HG03442 (cell line): ENCODE measurements around the gene R3HDM4.
A peak's percentile ranks its signal among the peaks of the same experiment; 100 is the strongest.

Experiments used
- ATAC-seq: cut with Tn5 transposase; IDR thresholded peaks from one replicate; pipeline ENCODE4 v1.9.1; 2021; ENCODE audit warnings: mild to moderate bottlenecking, moderate library complexity; ENCODE audit not compliant: unreplicated experiment

R3HDM4 gene

DNA sequence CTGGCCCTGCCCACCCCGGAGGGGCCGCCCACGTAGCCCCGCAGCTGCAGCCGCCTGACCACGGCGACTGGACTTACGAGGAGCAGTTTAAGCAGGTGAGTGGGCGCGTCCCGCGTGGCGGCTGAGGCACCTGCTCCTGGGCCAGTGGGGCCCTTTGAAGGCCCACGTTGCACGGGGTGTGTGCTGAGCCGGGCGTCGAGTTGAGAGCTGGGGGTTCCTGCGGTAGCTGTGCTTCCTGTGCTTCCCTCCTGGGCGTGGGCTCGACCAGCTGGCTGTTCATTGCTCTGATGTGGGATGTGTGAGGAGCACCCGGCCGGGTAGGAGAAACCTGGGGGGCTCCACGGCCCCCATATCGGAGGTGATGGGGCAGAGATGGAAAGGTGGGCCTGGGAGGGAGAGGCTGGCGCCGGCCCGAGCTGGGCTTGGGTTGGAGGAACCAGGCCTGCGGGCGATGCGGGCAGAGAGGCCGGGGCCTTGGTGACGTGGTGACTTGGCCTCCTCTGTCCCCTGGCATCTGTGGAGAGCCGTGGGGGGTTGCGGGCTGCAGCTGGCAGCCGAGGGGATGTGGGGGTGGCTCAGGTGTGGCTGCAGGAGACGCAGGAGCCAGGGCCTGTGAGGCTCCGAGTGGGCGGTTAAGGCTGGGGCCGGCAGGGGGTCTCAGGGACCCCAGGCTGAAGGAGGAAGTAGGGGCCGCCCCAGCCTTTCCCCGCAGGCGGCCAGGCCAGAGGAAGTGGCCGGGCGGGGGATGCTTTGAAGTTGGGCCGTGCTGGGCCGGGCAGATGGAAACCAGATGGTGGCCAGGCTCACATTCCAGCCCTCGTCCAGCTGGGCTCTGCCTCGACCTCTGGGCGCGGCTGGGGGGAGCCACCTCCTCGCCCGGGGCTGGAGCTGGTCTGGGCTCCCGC, 19.9 kb upstream of the R3HDM4 start:
- no peak for ATAC-seq

DNA sequence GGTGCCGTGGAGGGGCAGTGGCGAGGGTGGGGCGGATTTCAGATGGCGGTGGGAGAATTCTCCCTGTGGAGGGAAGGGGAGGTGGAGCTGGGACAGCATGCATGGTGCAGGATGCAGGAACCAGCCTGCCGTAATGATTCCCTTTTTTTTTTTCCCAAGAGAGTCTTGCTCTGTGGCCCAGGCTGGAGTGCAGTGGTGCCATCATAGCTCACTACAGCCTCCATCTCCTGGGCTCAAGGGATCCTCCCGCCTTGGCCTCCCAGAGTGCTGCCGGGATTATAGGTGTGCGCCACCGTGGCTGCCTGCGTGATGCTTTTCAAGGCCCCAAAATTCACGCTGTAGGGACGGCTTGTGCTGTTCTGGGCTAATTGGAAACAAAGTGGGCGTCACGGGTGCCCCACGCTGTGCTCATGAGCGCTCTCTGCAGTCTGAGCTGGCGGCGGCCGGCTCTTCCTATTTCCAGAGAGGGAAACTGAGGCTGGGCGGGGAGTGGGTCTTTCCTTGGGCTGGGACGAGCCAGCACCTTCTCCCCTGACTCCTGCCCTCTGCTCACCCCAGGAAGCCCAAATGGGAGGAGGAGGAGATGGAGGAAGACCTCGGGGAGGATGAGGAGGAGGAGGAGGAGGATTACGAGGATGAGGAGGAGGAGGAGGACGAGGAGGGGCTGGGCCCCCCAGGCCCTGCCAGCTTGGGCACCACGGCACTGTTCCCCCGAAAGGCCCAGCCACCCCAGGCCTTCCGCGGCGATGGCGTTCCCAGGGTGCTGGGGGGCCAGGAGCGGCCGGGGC, 19.0 kb upstream of the R3HDM4 start:
- ATAC-seq, result no peak

DNA sequence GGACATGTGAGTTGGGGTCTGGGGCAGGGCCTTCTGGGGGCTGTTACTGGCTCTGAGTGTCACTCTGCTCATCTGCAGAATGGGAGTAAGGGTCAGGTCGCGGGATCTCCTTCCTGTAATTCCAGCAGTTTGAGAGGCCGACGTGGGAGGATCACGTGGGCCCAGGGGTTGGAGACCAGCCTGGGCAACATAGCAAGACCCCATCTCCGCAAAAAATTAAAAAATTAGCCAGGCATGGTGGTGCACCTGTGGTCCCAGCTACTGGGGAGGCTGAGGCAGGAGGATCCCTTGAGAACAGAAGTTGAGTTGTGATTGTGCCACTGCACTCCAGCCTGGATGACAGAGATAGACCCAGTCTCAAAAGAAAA, 16.9 kb upstream of the R3HDM4 start:
- no peak for ATAC-seq

DNA sequence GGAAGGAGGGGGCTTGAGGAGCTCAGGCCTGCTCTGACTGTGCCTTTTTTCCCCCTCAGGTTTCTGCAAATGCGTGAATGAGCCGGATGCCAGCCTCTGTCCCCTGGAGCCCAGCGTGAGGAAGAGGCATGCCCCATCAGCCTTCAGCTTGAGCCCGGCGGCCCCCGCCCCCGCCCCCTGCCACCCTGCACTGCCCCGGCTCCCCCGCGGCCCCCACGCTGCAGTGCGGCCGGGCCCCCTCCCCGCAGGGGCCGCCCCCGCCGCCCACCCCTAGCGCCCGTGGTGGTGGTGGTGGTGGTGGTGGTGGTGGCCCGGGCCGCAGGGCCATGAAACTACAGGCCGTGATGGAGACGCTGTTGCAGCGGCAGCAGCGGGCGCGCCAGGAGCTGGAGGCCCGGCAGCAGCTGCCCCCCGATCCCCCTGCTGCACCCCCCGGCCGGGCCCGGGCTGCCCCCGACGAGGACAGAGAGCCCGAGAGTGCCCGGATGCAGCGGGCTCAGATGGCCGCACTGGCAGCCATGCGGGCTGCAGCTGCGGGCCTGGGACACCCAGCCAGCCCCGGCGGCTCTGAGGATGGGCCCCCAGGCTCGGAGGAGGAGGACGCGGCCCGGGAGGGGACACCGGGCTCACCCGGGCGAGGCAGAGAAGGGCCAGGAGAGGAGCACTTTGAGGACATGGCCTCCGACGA, 16.3 kb upstream of the R3HDM4 start:
- no peak for ATAC-seq

DNA sequence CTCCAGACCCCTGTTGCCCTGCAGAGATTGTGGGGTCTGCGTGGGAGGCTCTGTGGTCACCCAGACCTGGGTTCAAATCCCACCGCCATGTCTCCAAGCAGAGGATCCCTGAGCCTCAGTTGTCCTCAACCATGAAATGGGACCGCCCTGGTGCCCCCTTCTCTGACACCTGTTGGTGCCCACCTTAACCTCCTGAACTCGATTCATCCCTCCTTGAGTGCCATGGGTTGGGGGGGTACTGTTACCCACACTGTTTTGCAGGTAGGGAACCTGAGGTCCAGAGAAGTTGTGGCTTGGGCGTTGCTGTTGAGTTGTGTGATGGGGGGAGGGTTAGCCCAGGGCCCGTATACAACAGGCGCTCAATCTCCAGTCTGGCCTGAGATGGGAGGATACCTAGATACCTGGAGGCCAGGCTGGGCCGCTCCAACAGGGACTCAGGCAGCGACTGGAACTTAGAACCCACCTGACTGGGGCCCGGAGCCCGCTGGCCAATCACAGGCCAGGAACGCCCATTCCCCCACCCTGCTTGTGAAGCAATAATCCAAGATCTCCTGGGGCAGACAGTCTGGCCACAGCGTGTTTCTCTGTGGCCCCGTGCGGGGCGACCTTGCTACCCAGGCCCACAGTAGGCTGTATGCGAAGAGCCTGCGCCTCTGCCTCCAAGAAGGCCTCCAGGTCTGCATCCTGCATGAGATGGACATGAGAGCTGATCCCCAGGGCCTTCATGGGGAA, 15.6 kb upstream of the R3HDM4 start:
- no peak for ATAC-seq

DNA sequence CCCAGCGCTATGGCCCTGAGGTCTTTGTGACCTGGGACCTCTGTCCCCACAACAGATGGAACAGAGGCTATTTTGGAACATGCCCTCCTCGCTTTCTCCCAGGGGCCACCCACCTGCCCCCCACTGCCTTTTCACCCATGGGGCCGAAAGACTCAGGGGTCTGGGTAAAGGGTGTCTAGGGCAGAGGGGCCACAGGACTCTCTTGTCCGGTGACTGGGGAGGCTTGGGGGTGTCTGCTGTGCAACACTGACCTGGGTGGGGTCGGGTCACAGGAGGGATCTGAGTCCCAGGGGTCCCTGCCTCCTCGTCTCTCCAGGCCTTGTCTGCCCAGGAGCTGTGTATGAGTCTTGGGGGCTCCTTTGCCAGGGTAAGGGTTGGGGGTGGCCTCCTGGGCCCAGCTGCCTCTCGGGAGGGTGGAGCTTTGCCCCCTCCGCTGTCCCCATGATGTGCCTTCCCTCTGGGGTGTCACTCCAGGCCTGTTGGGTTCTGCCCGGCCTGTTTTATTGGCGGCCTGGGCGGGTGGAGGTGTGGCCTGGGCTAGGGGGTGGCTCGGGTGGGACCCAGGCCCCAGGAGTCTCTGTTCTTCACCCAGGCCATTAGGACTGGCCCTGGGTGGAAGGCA, 14.9 kb upstream of the R3HDM4 start:
- ATAC-seq, result no peak

DNA sequence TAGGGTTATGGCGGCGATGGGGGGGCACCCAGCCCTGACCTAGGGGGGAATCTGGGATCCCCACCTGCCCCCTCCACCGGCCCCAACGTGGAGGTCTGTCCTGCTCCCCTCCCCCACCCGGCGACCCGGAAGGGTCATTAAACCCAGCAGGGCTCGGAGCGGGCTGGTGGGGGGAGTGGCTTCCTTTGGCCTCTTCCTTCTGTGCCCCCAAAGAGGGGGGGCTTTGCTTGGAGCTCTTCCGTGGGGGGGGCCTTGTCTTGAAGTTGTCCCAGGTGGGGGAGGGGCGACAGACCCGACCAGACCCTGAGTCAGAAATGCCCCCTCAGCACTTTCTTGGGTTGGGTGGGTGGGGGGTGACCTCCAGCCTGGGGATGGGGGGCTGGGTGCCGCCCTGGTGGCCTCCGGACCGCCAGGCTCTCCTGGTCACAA, 14.3 kb upstream of the R3HDM4 start:
- no peak for ATAC-seq

DNA sequence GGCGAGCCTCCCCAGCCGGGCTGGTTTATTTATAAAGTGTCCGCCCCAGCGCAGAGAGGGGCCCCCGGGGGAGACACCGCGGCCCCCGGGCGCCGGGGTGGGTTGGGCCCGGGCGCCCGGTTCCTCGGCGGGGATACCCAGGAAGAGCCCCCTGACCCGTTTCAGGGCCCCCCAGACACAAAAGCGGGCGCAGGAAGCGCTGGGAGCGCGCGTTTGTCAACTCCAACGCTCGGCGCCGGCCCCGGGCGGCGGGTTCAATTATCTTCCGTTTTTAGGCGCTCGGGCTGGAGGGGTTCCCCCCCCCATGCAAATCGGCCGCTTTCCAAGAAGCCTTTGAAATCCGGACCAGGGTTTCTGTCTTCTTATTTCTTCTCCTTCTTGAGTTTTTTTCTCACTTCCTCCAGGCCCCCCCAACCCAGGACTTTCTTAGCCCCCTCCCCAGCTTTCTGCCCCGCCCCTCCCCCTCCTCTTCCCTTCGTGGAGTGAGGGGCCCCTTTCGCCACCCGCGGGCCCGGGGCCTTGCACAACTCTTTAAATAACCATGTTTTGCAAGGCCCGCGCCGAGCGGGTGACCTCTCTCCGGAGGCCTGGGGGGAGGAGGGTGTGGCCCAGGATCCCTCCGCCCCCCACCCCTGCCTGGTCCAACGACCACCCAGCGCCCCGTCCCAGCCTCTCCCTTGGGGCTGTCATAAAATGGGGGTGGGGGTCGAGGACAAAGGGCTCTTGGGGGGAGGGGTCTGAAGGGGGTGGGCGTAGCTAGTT, 13.8 kb upstream of the R3HDM4 start:
- no peak for ATAC-seq

DNA sequence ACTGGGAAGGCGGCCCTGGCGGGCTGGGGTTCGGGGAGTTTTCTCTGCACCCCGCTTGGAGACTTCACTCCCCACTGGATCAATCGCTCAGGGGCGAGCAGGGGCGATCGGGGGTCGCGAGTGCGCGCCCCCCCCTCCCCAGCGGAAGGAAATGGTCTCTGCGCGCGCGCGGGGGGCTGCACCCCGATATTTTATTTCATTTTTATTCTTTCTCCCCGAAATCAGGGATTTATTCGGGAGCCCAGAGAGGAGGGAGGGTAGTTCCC, 13.2 kb upstream of the R3HDM4 start:
- ATAC-seq, result no peak

DNA sequence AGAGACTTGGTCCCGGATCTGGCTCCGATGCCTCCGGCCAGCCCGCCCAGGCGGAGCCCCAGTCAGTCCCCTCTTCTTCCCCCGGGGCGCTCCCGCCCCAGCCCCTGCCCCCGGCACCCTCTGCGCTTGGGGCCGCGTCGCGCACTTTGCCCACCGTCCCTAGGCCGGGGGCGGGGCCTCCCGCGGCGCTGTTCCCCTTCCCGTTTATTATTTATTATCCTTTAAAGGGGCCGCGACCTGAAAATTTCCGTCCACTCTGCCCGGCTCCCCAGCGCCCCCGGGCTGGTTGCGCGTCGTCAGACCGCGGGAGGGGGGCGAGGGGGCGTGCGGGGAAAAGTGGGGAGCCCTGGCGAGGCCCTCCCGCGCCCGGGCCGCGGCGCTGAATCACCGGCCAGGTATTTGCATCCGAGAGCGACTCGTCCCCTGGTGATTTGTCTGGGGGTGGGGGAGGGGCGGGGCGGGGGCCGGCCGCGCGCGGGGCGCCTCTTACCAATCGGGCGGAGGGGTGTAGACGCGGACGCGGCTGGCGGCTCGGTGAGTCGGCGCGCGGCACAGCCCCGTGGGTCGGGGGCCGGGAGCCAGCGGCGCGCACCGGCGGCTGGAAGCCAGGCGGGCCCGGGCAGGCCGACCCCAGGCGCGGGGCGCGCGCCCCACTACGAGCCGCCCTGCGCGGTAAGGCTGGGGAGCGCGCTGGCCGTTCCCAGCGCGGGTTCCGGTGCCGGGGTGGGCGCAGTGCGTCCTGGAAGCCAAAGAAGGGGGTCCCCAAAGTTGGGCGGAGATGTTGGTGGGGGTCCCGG, 12.7 kb upstream of the R3HDM4 start, which contains the start of gene ARID3A:
Gene ARID3A, plus strand, starts transcription at position 510 of the 797 bp plus-strand sequence. CDS start 3,494 bp downstream, outside the sequence.
- peak; percentile 48 for ATAC-seq

DNA sequence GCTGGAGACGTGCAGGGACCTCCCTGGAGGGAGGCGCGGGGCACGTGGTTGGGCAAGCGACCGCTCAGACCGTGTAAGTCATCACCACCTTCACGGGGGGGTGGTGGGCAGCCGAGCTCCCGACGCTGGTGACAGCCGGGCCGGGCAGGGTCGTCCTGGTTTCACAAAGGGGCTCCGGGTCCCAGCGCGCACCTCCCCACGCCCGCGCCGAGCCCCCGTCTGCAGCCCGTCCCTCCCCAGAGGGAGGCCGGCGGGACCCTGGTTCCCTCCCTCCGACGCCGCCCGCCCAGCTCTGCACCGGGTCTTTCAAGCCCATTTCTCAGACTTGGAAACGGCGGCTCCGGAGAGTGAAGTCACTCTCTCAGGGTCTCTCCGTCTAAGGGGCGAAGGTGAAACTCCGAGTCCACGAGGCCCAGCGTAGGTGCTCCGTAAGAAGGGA, 12.1 kb upstream of the R3HDM4 start:
- peak; percentile 38 for ATAC-seq

DNA sequence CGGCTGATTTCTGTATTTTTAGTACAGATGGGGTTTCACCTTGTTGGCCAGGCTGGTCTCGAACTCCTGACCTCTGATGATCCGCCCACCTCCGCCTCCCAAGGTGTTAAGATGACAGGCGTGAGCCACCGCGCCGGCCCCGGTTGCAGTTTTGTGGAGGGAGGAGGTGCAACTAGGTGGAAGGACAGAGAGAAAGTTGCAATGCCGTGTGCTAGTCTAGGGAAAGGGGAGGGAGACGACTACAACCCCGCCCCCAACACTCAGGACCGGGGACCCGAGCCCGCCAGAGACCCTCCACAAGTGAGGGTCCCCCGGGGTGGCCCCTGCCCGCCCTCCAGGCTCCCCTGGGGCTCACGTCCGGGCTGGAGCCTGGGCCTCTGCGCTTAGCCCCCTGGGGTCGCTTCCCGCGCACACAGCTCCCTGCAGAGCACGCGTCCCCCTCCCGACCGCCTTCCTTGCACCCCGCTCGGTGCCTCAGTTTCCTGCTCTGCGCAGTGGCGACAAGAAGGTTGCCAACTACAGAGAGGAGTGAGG, 11.6 kb upstream of the R3HDM4 start:
- no peak for ATAC-seq

DNA sequence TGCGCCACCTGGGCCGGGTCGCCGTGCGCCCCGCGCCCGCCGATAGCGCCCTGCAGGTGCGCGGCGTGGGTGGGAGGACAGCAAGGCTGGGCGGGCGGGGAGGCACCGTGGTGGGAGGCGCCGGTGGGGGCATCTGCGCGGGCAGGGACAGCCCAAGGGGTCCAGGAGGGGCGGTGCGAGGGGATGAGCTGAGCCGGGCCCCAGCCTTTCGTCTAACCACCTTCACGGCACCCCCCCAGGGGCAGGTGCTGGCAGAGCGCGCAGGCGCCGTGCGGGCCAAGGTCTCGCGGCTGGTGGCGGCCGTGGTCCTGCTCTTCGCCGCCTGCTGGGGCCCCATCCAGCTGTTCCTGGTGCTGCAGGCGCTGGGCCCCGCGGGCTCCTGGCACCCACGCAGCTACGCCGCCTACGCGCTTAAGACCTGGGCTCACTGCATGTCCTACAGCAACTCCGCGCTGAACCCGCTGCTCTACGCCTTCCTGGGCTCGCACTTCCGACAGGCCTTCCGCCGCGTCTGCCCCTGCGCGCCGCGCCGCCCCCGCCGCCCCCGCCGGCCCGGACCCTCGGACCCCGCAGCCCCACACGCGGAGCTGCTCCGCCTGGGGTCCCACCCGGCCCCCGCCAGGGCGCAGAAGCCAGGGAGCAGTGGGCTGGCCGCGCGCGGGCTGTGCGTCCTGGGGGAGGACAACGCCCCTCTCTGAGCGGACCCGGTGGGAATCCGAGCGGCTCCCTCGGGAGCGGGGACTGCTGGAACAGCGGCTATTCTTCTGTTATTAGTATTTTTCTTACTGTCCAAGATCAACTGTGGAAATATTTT, 7.2 kb upstream of the R3HDM4 start:
- ATAC-seq, result no peak

DNA sequence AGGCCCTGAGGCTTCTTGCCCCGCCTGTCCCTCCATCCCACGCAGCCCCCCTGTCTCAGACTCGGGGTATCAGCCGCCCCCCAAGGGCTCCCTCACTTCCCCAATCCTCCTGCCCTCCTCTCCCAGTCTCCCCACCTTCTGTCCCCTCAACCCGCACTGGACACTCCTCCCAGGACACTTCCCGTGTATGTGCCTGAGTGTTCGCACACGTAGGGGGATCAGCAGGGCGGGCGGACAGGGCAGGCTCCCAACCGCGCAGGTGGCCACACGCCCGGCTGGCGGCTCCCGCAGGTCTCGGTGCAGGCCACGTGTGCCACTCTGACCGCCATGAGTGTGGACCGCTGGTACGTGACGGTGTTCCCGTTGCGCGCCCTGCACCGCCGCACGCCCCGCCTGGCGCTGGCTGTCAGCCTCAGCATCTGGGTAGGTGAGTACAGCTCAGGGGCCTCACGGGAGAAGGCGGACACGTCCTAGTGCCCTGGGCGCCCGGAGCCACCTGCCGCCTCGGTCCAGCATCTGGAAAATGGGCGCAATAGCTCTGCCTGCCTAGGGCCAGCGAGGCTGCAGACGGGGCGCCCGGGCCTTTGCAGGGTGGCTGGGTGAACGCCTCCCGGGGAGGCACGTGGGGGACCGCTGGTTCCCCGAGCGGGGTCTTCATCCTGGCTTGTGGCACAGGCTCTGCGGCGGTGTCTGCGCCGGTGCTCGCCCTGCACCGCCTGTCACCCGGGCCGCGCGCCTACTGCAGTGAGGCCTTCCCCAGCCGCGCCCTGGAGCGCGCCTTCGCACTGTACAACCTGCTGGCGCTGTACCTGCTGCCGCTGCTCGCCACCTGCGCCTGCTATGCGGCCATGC, 6.4 kb upstream of the R3HDM4 start:
- no peak for ATAC-seq

DNA sequence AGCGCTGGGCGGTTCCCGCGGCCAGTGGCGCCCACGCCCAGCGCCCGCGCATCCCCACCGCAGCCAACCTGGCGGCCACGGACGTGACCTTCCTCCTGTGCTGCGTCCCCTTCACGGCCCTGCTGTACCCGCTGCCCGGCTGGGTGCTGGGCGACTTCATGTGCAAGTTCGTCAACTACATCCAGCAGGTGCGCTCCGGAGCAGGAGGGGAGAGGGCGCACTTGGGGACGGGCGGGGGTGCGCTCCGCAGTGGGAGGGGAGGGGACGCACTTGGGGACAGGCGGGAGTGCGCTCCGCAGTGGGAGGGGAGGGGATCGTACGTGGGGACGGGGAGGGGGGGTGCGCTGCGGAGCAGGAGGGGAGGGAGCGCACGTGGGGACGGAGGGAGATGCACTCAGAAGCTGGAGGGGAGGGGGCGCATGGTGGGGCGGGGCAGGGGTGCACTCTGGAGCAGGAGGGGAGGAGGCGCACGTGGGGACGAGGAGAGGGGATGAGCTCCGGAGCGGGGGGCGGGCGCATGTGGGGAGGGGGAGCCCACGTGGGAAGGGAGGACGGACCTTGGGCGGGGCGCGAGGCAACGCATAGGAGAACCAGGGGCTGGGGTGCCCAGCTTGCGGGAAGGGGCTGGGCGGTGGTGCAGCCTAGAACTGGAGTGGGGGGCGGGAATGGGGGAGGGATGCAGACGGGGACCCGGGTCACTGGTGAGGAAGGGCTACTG, 5.6 kb upstream of the R3HDM4 start:
- ATAC-seq, result no peak

DNA sequence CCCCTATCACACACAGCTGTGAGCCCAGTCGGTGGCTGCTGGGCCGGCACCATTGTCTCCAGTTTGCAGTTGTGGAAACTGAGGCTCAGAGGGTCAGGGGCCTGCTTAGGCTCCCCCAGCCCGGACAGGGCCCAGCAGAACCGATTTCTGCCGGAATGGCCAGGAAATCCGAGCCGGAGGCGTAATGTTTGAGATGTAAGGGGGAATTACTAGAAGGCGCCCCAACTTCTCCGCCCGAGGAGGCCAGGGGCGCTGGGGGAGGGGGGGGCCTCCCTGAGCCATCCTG, 5.1 kb upstream of the R3HDM4 start:
- ATAC-seq, result no peak
